Measurements from ENCODE around the gene SRP72.
"Not testable (repeated sequence)": the region's sequence is repeated elsewhere in the genome, so short reads cannot be mapped to it uniquely, and the experiment has no call there.

Gene SRP72

DNA sequence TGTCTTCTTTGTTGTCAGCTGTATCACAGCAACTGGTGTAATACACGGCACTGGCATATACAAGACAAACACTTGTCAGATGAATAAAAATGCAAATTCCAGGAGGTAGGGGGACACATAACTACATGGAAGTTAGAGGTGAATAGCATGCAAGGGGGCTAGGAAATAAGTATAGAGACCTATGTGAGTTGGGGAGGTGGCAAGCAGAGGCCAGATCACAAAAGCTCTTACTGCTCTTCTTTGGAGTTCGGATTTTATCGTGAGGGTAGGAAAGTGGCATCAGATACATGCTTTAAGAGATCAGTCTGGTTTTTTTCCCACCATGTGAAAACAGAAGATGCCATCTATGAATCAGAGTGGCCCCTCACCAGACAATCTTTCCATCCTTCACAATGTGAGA is 2.8 kb upstream of the SRP72 start:
- peaks cover 50% of the 10 kb centered on the region for H3K36me3 ChIP-seq (ENCODE audit: control insufficient read depth, insufficient read depth, low read length)
- H3K4me1 ChIP-seq (ENCODE audit: control insufficient read depth, insufficient read depth, low read length, poor library complexity, severe bottlenecking): peaks cover 20% of the 10 kb centered on the region
- WGBS, 2 experiments (ENCODE audit: insufficient coverage in 2 of 2): 100% methylated on average over 1 to 2 of the region's 3 CpGs
- no peaks in the 10 kb centered on the region for H3K9me3 ChIP-seq (ENCODE audit: control insufficient read depth, low read length)
- H3K27ac ChIP-seq (ENCODE audit: low read depth, low read length, severe bottlenecking): peak overlapping the region; percentile 20
- no peak overlapping the region for H3K4me3 ChIP-seq (ENCODE audit: extremely low read depth, insufficient read depth, low read length, poor library complexity, severe bottlenecking)

DNA sequence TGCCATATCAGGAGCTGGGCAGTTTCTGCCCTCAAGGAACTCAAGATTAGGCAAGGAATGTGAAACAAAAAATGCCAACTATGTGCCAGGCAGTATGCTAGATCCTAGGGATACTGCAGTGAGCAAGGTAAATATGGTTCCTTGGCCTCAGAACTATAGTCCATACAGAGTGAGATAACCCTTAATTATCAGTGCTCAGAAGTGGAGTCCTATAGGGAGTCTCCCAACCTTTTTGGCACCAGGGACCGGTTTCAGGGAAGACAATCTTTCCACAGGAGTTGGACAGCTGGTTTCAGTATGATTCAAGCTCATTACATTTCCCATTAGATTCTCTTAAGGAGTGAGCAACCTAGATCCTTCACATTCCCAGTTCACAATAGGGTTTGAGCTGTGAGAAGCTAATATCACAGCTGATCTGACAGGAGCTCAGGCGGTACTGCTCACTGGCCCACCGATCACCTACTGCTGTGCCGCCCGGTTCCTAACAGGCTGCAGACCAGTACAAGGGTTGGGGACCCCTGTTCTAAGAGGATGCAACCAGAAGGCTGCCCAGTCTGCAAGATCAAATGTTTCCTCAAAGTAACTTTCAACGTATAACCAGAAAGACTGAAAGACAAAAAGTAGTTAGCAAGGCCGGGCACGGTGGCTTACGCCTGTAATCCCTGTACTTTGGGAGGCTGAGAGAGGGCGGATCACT is 1.7 kb upstream of the SRP72 start:
- WGBS, 2 experiments (ENCODE audit: insufficient coverage in 2 of 2): 67 to 72% methylated on average over 9 of the region's 10 CpGs
- peak overlapping the region; percentile 94 for H3K4me3 ChIP-seq (ENCODE audit: extremely low read depth, insufficient read depth, low read length, poor library complexity, severe bottlenecking)
- peaks cover 20% of the 10 kb centered on the region for H3K4me1 ChIP-seq (ENCODE audit: control insufficient read depth, insufficient read depth, low read length, poor library complexity, severe bottlenecking)
- peak overlapping the region; percentile 80 for H3K27ac ChIP-seq (ENCODE audit: low read depth, low read length, severe bottlenecking)
- H3K9me3 ChIP-seq (ENCODE audit: control insufficient read depth, low read length): no peaks in the 10 kb centered on the region
- H3K36me3 ChIP-seq (ENCODE audit: control insufficient read depth, insufficient read depth, low read length): peaks cover 49% of the 10 kb centered on the region

DNA sequence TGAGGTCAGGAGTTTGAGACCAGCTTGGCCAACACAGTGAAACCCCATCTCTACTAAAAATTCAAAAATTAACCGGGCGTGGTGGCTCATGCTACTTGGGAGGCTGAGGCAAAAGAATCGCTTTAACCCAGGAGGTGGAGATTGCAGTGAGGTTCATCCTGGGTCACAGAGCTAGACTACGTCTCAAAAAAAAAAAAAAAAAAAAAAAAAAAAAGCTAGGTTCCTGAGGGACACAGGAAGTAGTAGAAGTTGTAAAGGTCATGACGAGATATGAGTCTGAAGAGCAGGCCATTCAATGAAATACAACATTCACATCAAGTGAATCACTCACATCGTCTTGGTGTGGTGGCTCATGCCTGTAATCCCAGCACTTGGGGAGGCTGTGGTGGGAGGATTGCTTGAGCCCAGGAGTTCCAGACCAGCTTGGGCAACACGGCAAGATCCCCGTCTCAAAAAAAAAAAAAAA is 1.1 kb upstream of the SRP72 start:
- peak overlapping the region; percentile 94 for H3K4me3 ChIP-seq (ENCODE audit: extremely low read depth, insufficient read depth, low read length, poor library complexity, severe bottlenecking)
- peaks cover 46% of the 10 kb centered on the region for H3K36me3 ChIP-seq (ENCODE audit: control insufficient read depth, insufficient read depth, low read length)
- WGBS, 2 experiments (ENCODE audit: insufficient coverage in 2 of 2): 0 to 6% methylated on average over 2 of the region's 8 CpGs
- H3K9me3 ChIP-seq (ENCODE audit: control insufficient read depth, low read length): not testable (repeated sequence)
- peaks cover 20% of the 10 kb centered on the region for H3K4me1 ChIP-seq (ENCODE audit: control insufficient read depth, insufficient read depth, low read length, poor library complexity, severe bottlenecking)
- H3K27ac ChIP-seq (ENCODE audit: low read depth, low read length, severe bottlenecking): peak overlapping the region; percentile 97

DNA sequence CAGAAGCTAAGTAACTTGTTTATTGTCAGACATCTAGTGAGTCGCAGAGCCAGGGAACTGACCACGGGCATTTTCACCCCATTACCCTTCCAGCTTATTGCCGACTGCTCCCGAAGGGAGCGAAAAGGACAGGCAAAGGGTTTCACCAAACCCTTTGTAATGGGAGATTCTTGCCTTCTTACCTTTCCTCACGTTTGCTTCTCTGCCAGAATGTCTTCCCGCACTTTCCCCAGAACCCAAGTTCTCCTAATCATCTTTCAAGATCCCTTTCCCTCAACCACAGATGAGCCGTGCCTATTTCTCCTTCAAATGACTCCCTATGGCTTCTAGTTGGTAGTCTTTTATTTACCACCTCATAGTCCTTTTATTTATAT is 520 bp upstream of the SRP72 start:
- Histone ChIP-seq H3K36me3 (ENCODE audit: control insufficient read depth, insufficient read depth, low read length) (peaks cover 46% of the 10 kb centered on the region), H3K27ac (ENCODE audit: low read depth, low read length, severe bottlenecking) (peak overlapping the region; percentile 97), H3K4me3 (ENCODE audit: extremely low read depth, insufficient read depth, low read length, poor library complexity, severe bottlenecking) (peak overlapping the region; percentile 94), H3K4me1 (ENCODE audit: control insufficient read depth, insufficient read depth, low read length, poor library complexity, severe bottlenecking) (peaks cover 20% of the 10 kb centered on the region), H3K9me3 (ENCODE audit: control insufficient read depth, low read length) (no peaks in the 10 kb centered on the region)
- 0% methylated on average over 7 to 8 of the region's 8 CpGs for WGBS, 2 experiments (ENCODE audit: insufficient coverage in 2 of 2)

DNA sequence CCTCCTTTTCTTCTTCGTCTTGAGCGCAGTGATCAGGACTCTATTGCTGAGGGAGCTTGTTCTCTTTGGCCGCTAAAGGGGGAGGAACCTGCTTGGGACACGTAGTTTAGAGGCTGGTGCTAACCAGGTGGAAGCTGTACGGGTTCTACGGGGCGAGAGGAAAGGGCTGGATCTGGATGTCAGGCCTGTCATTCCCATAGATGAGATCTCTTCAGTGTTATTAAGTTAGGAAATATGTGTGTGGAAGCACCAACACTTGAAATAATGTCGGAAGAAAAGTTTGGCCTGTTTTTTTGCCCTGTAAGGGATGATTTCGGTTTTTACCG is 643 bp downstream of the SRP72 start:
- Histone ChIP-seq H3K27ac (ENCODE audit: low read depth, low read length, severe bottlenecking) (peak overlapping the region; percentile 97), H3K9me3 (ENCODE audit: control insufficient read depth, low read length) (no peaks in the 10 kb centered on the region), H3K36me3 (ENCODE audit: control insufficient read depth, insufficient read depth, low read length) (peaks cover 44% of the 10 kb centered on the region), H3K4me1 (ENCODE audit: control insufficient read depth, insufficient read depth, low read length, poor library complexity, severe bottlenecking) (peaks cover 20% of the 10 kb centered on the region), H3K4me3 (ENCODE audit: extremely low read depth, insufficient read depth, low read length, poor library complexity, severe bottlenecking) (peak overlapping the region; percentile 94)
- 0% methylated on average over 4 to 5 of the region's 10 CpGs for WGBS, 2 experiments (ENCODE audit: insufficient coverage in 2 of 2)

DNA sequence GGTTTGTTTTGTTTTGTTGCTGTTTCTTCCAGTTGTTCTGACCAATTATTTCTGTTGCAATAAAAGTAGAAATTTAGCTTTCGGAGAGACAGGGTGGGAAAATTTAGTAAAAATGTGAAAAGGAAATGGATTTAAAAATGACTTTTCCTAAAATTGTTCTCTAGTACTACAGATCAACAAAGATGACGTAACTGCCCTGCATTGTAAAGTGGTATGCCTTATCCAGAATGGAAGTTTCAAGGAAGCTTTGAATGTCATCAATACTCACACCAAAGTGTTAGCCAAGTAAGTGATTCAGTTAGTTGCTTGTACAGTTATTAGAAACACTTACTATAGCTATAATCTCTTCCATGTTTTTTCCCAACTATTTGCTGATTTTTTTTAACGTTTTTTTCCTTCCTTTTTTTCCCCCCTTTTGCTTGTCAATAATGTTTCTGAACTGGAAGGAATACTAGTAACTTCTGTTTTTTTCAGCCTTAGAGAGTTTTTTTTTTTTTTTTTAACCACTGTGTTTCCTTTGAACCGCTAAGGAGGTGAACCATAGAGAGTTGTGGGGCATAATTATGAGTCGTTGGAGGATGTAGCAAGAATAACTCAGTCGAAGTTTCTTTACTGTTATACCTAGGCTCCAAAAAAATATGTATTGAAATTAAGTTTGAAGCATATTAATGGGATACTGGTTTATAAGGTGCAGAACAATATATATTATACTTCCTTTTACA is 2.2 kb downstream of the SRP72 start:
- no peak overlapping the region for H3K4me3 ChIP-seq (ENCODE audit: extremely low read depth, insufficient read depth, low read length, poor library complexity, severe bottlenecking)
- WGBS, 2 experiments (ENCODE audit: insufficient coverage in 2 of 2): 90% methylated on average over 2 of the region's 6 CpGs; no CpG with 5 or more reads in 1 of the 2 experiments
- peaks cover 17% of the 10 kb centered on the region for H3K4me1 ChIP-seq (ENCODE audit: control insufficient read depth, insufficient read depth, low read length, poor library complexity, severe bottlenecking)
- no peaks in the 10 kb centered on the region for H3K9me3 ChIP-seq (ENCODE audit: control insufficient read depth, low read length)
- H3K36me3 ChIP-seq (ENCODE audit: control insufficient read depth, insufficient read depth, low read length): peaks cover 42% of the 10 kb centered on the region
- H3K27ac ChIP-seq (ENCODE audit: low read depth, low read length, severe bottlenecking): no peak overlapping the region

DNA sequence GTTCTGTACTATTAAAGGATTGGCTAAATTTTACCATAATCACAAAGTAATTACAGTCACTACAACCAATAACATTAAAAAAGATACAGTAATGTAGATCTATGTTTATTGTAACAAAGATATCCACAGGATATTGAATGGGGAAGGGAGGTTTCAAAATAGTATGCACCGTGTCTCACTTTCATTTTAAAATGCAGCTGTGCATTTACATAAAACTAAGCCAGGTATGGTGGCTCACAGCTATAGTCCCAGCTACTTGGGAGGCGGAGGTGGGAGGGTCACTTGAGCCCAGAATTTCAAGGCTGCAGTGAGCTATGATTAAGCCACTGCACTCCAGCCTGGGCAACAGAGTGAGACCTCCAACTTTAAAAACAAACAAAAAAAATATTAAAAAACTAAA is 8.5 kb downstream of the SRP72 start:
- H3K36me3 ChIP-seq (ENCODE audit: control insufficient read depth, insufficient read depth, low read length): peaks cover 84% of the 10 kb centered on the region
- WGBS, 2 experiments (ENCODE audit: insufficient coverage in 2 of 2): 83 to 100% methylated on average over 1 of the region's 2 CpGs

DNA sequence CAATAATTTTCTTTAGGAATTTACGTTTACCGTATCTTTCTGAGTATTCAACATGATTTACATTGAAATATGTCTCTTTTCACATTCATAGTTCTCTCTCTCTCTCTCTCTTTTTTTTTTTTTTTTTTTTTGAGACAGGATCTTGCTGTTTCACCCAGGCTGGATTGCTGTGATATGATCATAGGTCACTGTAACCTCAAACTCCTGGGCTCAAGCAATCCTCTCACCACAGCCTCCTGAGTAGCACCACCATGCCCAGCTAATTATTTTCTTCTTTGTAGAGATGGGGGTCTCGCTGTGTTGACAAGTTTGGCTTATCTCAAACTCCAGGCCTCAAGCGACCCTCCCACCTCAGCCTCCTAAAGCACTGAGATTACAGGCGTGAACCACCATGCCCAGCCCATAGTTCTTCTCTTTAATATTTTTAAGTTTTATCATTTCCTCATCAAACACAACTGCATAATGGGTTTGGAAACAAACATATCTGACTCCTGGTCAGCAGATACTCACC is 9.8 kb downstream of the SRP72 start:
- Histone ChIP-seq H3K4me3 (ENCODE audit: extremely low read depth, insufficient read depth, low read length, poor library complexity, severe bottlenecking) (no peak overlapping the region), H3K9me3 (ENCODE audit: control insufficient read depth, low read length) (no peaks in the 10 kb centered on the region), H3K4me1 (ENCODE audit: control insufficient read depth, insufficient read depth, low read length, poor library complexity, severe bottlenecking) (no peaks in the 10 kb centered on the region), H3K36me3 (ENCODE audit: control insufficient read depth, insufficient read depth, low read length) (peaks cover 89% of the 10 kb centered on the region), H3K27ac (ENCODE audit: low read depth, low read length, severe bottlenecking) (no peak overlapping the region)
- 86 to 92% methylated on average over 2 to 5 of the region's 5 CpGs for WGBS, 2 experiments (ENCODE audit: insufficient coverage in 2 of 2)

More for the DNA sequence above, 8.5 kb downstream of the SRP72 start:
- Histone ChIP-seq H3K4me3 (ENCODE audit: extremely low read depth, insufficient read depth, low read length, poor library complexity, severe bottlenecking) (no peak overlapping the region), H3K27ac (ENCODE audit: low read depth, low read length, severe bottlenecking) (no peak overlapping the region), H3K4me1 (ENCODE audit: control insufficient read depth, insufficient read depth, low read length, poor library complexity, severe bottlenecking) (no peaks in the 10 kb centered on the region), H3K9me3 (ENCODE audit: control insufficient read depth, low read length) (no peaks in the 10 kb centered on the region)

DNA sequence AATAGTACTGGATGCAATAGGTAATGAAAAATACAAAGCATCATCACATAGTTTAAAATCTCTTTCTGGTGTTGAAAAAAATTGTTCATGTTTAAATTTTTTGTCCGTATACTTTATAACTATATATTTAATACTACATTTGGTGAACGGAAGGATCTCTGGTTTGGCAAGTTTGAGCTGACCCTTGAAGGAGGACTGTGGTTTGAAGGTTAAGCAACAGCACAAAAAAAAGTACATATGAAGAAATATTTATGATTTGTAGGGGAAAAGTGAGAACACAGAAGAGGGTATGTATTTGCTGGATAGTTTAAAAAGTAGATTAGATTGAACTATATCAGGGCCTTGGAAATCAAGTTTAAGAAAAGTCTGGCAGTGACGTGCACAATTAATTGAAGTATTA is 13.3 kb downstream of the SRP72 start:
- H3K27ac ChIP-seq (ENCODE audit: low read depth, low read length, severe bottlenecking): no peak overlapping the region
- 93 to 100% methylated on average over 1 of the region's 3 CpGs for WGBS, 2 experiments (ENCODE audit: insufficient coverage in 2 of 2)

DNA sequence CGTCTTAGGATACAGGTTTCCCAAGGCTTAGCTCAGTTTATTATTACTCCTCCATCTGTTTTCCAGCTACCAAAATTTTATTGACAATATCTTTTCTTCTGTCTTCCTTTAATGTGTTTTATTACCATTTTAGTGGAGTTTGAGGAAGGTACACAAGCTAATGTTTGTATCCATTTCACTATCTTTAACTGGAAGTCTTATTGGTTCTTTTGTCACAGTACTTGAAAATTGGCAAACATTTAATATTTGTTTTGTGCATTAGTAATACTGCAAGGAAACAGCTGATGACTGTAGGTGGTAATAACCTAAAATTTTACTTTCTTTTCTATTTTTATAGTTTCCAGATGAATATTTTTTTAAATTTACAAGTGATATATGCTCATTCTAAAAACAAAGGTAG is 28.8 kb downstream of the SRP72 start:
- peaks cover 76% of the 10 kb centered on the region for H3K36me3 ChIP-seq (ENCODE audit: control insufficient read depth, insufficient read depth, low read length)
- no peaks in the 10 kb centered on the region for H3K4me1 ChIP-seq (ENCODE audit: control insufficient read depth, insufficient read depth, low read length, poor library complexity, severe bottlenecking)
- H3K9me3 ChIP-seq (ENCODE audit: control insufficient read depth, low read length): no peaks in the 10 kb centered on the region
- 100% methylated on average over 1 of the region's 1 CpG for WGBS, 2 experiments (ENCODE audit: insufficient coverage in 2 of 2)
- no peak overlapping the region for H3K27ac ChIP-seq (ENCODE audit: low read depth, low read length, severe bottlenecking)
- no peak overlapping the region for H3K4me3 ChIP-seq (ENCODE audit: extremely low read depth, insufficient read depth, low read length, poor library complexity, severe bottlenecking)

More for the DNA sequence above, 13.3 kb downstream of the SRP72 start:
- Histone ChIP-seq H3K36me3 (ENCODE audit: control insufficient read depth, insufficient read depth, low read length) (peaks cover 81% of the 10 kb centered on the region), H3K4me1 (ENCODE audit: control insufficient read depth, insufficient read depth, low read length, poor library complexity, severe bottlenecking) (no peaks in the 10 kb centered on the region), H3K9me3 (ENCODE audit: control insufficient read depth, low read length) (no peaks in the 10 kb centered on the region), H3K4me3 (ENCODE audit: extremely low read depth, insufficient read depth, low read length, poor library complexity, severe bottlenecking) (no peak overlapping the region)
